GM21381 (cell line): Measurements from ENCODE around the gene FSTL5.

Source experiments
- ATAC-seq: cut with Tn5 transposase; IDR thresholded peaks from one replicate; pipeline ENCODE4 v1.9.1; 2021; ENCODE audit warnings: mild to moderate bottlenecking, moderate library complexity; ENCODE audit not compliant: unreplicated experiment

FSTL5 gene

GRCh38 chr4:161728929-161729328 is 434.9 kb downstream of the FSTL5 start:
- no peak for ATAC-seq

- ATAC-seq: no peak
Observed at GRCh38 chr4:161721947-161722346, 441.9 kb downstream of the FSTL5 start.

- no peak for ATAC-seq
Observed at GRCh38 chr4:161717084-161717483, 446.7 kb downstream of the FSTL5 start.

GRCh38 chr4:161714931-161715330 is 448.9 kb downstream of the FSTL5 start:
- no peak for ATAC-seq

GRCh38 chr4:161714022-161714751 is 449.6 kb downstream of the FSTL5 start:
- ATAC-seq: no peak

- no peak for ATAC-seq
Observed at GRCh38 chr4:161704653-161705052, 459.1 kb downstream of the FSTL5 start.

GRCh38 chr4:161704040-161704439 is 459.8 kb downstream of the FSTL5 start:
- no peak for ATAC-seq

- ATAC-seq: no peak
Observed at GRCh38 chr4:161702287-161702686, 461.5 kb downstream of the FSTL5 start.

- no peak for ATAC-seq
Observed at GRCh38 chr4:161696944-161697343, 466.9 kb downstream of the FSTL5 start.

- ATAC-seq: no peak
Observed at GRCh38 chr4:161680146-161680545, 483.7 kb downstream of the FSTL5 start.

GRCh38 chr4:161664740-161665139 is 499.1 kb downstream of the FSTL5 start:
- ATAC-seq: no peak

GRCh38 chr4:161663844-161664243 is 500.0 kb downstream of the FSTL5 start:
- no peak for ATAC-seq

GRCh38 chr4:161658676-161659075 is 505.1 kb downstream of the FSTL5 start:
- ATAC-seq: no peak

GRCh38 chr4:161657616-161658015 is 506.2 kb downstream of the FSTL5 start:
- no peak for ATAC-seq

- no peak for ATAC-seq
Observed at GRCh38 chr4:161656594-161656993, 507.2 kb downstream of the FSTL5 start.

- ATAC-seq: no peak
Observed at GRCh38 chr4:161655148-161655547, 508.7 kb downstream of the FSTL5 start.

GRCh38 chr4:161653697-161654096 is 510.1 kb downstream of the FSTL5 start:
- no peak for ATAC-seq

GRCh38 chr4:161651586-161651985 is 512.2 kb downstream of the FSTL5 start:
- ATAC-seq: no peak

- ATAC-seq: no peak
Observed at GRCh38 chr4:161650812-161651211, 513.0 kb downstream of the FSTL5 start.

- no peak for ATAC-seq
Observed at GRCh38 chr4:161647757-161648156, 516.0 kb downstream of the FSTL5 start.

GRCh38 chr4:161642708-161643107 is 521.1 kb downstream of the FSTL5 start:
- ATAC-seq: no peak

GRCh38 chr4:161629694-161630441 is 533.9 kb downstream of the FSTL5 start:
- ATAC-seq: no peak
